ENCODE data around the gene TRIM2. TPM values are rescaled to one million over a fixed set of nuclear protein-coding genes. Genes with fewer than 3 reads are reported as not detected.

Gene TRIM2
- total and polyA plus RNA-seq, 2 experiments from 2014 or later, result 32.7 to 40.4 TPM

DNA sequence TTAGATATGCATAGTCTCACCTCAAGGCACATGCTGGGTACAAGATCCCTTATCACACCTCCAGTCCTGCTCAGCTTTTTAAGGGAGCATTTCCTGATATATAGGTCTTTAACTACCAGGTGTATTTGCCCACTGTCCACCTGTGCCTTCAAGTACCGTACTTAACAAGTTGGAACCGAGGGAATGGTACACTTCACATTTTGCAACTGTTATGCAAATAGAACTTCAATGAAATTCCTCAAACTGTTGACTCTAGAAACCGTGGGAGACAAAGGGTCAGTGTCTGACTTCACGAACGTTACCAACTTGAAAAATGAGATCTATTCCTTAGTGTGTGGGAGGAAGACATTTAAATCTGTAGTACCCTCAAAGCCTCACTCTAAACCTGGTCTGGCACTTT lies 5.2 kb downstream of the TRIM2 start:
- H3K4me1 ChIP-seq (ENCODE audit: low read depth), result peaks cover 20% of the 10 kb centered on the region

DNA sequence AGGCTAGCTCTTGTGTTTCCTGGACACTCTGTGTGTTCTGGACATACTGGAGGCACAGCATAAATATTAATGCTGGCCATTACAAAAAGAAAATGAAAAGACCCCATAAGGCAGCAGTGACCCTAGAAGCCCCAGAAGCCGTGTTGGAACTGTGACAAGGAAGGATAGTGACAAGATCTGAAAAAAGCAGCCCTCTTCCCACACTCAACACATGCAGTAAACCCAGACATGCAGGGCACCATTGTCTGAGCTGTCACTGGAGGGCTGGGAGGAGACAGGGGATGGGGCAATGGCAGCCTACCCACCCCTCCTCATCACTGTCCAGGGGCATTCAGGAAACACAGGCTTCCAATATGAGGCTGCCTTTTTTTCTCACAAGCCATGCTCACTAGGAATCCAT lies 6.5 kb downstream of the TRIM2 start:
- H3K27me3 ChIP-seq, result peaks cover 4% of the 10 kb centered on the region
- no peak overlapping the region for H3K27ac ChIP-seq

More for the DNA sequence above, 5.2 kb downstream of the TRIM2 start:
- Histone ChIP-seq H3K27me3 (peaks cover 11% of the 10 kb centered on the region), H3K27ac (no peak overlapping the region), H3K9me3 (ENCODE audit: low read depth) (no peaks in the 10 kb centered on the region), H3K36me3 (no peaks in the 10 kb centered on the region), H3K4me3 (no peak overlapping the region)
- DNase-seq (ENCODE audit: low read depth in 1 of 2, low spot score in 1 of 2), result no peak
- TF ChIP-seq, protein P1, sequence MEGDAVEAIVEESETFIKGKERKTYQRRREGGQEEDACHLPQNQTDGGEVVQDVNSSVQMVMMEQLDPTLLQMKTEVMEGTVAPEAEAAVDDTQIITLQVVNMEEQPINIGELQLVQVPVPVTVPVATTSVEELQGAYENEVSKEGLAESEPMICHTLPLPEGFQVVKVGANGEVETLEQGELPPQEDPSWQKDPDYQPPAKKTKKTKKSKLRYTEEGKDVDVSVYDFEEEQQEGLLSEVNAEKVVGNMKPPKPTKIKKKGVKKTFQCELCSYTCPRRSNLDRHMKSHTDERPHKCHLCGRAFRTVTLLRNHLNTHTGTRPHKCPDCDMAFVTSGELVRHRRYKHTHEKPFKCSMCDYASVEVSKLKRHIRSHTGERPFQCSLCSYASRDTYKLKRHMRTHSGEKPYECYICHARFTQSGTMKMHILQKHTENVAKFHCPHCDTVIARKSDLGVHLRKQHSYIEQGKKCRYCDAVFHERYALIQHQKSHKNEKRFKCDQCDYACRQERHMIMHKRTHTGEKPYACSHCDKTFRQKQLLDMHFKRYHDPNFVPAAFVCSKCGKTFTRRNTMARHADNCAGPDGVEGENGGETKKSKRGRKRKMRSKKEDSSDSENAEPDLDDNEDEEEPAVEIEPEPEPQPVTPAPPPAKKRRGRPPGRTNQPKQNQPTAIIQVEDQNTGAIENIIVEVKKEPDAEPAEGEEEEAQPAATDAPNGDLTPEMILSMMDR (IDR thresholded peaks at IDR 0.05; ENCODE audit: low read depth, low read length), result no peak

DNA sequence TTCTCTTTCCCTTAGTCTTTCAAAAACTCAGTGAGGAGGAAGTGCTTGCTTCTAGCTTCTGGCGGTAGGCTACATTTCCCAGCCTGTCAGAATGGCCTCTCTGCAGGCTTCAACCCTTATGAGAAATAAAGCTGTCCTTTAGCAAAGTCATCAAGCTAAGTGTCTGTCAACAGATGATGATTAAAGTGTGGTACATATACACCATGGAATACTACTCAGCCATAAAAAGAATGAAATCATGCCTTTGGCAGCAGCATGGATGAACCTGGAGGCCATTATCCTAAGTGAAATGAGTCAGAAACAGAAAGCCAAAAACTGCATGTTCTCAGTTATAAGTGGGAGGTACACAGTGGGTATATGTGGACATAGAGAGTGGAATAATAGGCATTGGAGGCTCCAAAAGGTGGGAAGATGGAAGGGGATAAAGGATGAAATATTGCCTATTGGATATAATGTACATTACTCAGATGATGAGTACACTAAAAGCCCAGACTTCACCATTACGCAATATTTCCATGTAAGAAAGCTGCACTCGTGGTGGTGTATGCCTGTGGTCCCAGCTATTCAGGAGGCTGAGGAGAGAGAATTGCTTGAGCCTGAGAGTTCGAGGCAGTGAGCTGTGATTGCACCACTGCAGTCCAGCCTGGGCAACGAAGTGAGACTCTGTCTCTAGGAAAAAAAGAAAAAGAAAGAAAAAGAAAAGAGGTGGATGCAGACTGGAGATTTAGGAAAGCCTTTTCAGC lies 7.9 kb downstream of the TRIM2 start:
- Histone ChIP-seq H3K9me3 (ENCODE audit: low read depth) (no peaks in the 10 kb centered on the region), H3K4me3 (no peak overlapping the region), H3K4me1 (ENCODE audit: low read depth) (peaks cover 3% of the 10 kb centered on the region), H3K27ac (no peak overlapping the region), H3K27me3 (no peaks in the 10 kb centered on the region), H3K36me3 (no peaks in the 10 kb centered on the region)
- peak in 1 of 2 donors; percentile 83 for DNase-seq (ENCODE audit: low read depth in 1 of 2, low spot score in 1 of 2)
- TF ChIP-seq, protein P1 (IDR thresholded peaks at IDR 0.05; ENCODE audit: low read depth, low read length), result no peak

More for the DNA sequence above, 6.5 kb downstream of the TRIM2 start:
- Histone ChIP-seq H3K36me3 (no peaks in the 10 kb centered on the region), H3K4me3 (no peak overlapping the region), H3K4me1 (ENCODE audit: low read depth) (peaks cover 16% of the 10 kb centered on the region), H3K9me3 (ENCODE audit: low read depth) (no peaks in the 10 kb centered on the region)
- TF ChIP-seq, protein P1 (IDR thresholded peaks at IDR 0.05; ENCODE audit: low read depth, low read length), result no peak
- no peak for DNase-seq (ENCODE audit: low read depth in 1 of 2, low spot score in 1 of 2)

DNA sequence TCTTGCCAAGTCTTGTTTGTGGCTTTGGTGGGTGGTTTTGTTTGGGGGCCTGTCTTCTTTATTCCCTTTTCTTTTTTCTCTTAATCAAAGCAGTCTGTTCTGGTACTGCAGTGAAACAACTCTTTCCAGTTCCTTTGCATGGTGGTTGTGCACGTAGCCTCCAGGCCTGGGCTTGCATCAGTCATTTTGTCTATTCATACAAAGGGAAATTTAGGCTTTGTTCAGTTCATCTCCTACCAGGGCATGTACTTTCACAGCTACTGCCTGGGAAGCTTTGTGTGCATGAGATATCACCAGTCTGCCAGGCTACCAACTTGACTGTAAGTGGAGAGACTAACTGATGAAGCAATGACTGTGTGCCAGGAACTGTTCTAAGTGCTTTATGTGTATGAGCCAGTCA lies 8.5 kb downstream of the TRIM2 start:
- H3K9me3 ChIP-seq (ENCODE audit: low read depth), result no peaks in the 10 kb centered on the region
- no peaks in the 10 kb centered on the region for H3K27me3 ChIP-seq
- DNase-seq (ENCODE audit: low read depth in 1 of 2, low spot score in 1 of 2), result no peak
- H3K4me3 ChIP-seq, result no peak overlapping the region
- TF ChIP-seq, protein P1 (IDR thresholded peaks at IDR 0.05; ENCODE audit: low read depth, low read length), result no peak
- H3K27ac ChIP-seq, result no peak overlapping the region
- H3K36me3 ChIP-seq, result no peaks in the 10 kb centered on the region
- no peaks in the 10 kb centered on the region for H3K4me1 ChIP-seq (ENCODE audit: low read depth)

DNA sequence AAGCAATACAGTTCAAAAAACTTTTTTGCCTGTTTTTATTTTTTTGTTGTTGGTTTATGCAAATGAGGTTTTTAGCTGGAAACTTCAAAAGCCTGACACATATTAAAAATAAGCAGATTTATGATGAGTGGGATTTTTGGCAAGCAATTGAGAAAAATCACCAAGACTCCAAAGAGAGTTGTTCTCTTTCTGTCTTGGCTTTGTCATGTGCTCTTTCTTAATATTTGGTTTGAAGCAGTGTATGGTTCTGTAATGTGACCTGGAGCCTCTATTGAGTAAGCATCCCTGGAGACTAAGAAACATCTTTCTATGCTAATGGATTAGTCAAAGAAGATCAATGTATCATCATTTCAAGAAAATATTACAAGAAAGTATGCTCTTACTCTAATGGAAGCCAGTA lies 11.7 kb downstream of the TRIM2 start:
- H3K4me1 ChIP-seq (ENCODE audit: low read depth), result no peaks in the 10 kb centered on the region
- H3K27ac ChIP-seq, result no peak overlapping the region
- no peaks in the 10 kb centered on the region for H3K9me3 ChIP-seq (ENCODE audit: low read depth)
- no peaks in the 10 kb centered on the region for H3K27me3 ChIP-seq
- H3K36me3 ChIP-seq, result no peaks in the 10 kb centered on the region
- no peak for DNase-seq (ENCODE audit: low read depth in 1 of 2, low spot score in 1 of 2)
- no peak overlapping the region for H3K4me3 ChIP-seq
- TF ChIP-seq, protein P1 (IDR thresholded peaks at IDR 0.05; ENCODE audit: low read depth, low read length), result no peak

Data from cardiac muscle cell (in vitro differentiated cells and primary cell).